ENCODE results near the gene PARM1.

The PARM1 gene

DNA sequence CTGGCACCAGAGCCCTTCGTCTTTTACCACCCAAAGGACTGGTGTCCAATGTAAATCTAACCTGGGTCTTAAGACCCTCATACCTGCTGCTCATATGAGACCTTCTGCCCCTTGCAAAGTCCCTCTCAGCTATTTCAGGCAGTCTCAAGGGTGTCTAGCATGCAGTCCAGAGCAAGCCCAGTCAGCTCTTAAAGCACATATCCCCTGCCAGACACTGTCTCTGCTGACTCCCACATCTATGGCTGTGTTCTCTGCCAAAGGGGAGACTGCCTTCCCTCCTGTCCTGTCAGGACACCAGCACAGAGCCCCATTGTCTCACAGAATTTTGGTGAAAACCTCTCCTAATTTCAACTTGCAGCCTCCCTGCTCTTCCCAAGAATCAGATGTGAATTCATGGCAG, 118.5 kb downstream of the PARM1 start:
- DNase-seq (ENCODE audit: low read depth): no peak
- in situ Hi-C loops (cut with HindIII; ENCODE audit: low sequenced_read_pairs): no loop called here

DNA sequence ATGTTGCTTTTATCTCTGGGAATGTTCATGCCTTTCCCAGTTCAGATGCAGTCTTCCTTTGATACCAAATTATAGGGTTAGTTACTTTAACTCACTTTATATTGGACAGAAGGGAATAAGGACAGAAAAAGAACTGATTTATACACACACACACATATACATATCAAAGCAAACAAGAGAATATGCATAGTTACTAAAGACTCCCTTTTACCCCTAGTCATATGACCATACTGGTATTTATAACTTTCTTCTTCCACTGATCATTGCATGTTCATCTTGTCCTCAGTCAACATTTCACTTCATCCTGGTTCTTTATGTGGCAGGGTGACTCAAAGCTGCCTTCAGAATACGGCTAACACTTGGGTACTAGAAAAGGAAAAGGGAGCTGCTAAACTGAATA, 120.4 kb downstream of the PARM1 start:
- DNase-seq (ENCODE audit: low read depth): no peak
- in situ Hi-C loops (cut with HindIII; ENCODE audit: low sequenced_read_pairs): no loop called here
- no peak overlapping the region for H3K4me3 ChIP-seq (ENCODE audit: low read depth, low read length)
- TF ChIP-seq, protein P1, sequence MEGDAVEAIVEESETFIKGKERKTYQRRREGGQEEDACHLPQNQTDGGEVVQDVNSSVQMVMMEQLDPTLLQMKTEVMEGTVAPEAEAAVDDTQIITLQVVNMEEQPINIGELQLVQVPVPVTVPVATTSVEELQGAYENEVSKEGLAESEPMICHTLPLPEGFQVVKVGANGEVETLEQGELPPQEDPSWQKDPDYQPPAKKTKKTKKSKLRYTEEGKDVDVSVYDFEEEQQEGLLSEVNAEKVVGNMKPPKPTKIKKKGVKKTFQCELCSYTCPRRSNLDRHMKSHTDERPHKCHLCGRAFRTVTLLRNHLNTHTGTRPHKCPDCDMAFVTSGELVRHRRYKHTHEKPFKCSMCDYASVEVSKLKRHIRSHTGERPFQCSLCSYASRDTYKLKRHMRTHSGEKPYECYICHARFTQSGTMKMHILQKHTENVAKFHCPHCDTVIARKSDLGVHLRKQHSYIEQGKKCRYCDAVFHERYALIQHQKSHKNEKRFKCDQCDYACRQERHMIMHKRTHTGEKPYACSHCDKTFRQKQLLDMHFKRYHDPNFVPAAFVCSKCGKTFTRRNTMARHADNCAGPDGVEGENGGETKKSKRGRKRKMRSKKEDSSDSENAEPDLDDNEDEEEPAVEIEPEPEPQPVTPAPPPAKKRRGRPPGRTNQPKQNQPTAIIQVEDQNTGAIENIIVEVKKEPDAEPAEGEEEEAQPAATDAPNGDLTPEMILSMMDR (IDR thresholded peaks at IDR 0.05; ENCODE audit: low read depth, low read length, missing control alignments): no peak

More for the DNA sequence above, 118.5 kb downstream of the PARM1 start:
- no peak overlapping the region for H3K4me3 ChIP-seq (ENCODE audit: low read depth, low read length)
- TF ChIP-seq, protein P1 (IDR thresholded peaks at IDR 0.05; ENCODE audit: low read depth, low read length, missing control alignments): no peak

DNA sequence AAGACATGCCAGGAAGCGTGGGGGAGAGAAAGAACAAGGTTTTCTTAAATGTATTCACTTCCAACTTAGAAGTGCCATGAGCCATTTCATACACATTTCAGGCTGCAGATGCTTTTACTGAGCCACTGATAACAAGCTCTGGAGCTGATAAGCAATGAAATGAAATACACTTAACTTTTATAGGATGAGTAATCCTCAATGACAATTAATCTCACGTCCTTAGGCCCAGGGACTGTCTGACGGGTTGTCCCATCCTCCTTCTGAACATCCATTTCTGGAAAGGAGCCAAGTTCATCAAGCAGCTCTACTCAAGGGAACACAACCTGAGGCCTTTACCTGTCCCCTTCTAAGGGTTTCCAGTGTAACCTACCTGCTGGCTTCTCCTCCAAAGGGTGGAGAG, 121.2 kb downstream of the PARM1 start:
- TF ChIP-seq, protein P1 (IDR thresholded peaks at IDR 0.05; ENCODE audit: low read depth, low read length, missing control alignments): no peak
- DNase-seq (ENCODE audit: low read depth): no peak
- in situ Hi-C loops (cut with HindIII; ENCODE audit: low sequenced_read_pairs): no loop called here

DNA sequence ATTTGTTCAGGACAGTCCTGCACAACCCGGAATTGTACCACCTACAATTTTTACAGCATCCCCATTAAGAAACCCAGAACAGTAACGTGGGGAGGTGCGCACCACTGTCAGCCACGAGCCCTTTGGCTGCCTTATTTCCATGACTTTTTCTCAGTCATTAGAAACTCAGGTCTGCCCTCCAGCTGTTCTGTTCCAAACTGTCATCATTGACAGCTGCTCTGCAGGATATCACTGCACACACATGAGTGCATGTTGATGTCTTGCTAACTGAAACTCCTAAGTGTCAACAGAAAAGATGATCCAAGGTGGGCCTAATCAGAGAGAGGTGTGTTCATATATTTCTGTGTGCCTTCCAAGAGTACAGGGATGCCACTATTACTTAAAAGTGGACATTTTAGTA, 123.4 kb downstream of the PARM1 start:
- TF ChIP-seq, protein P1 (IDR thresholded peaks at IDR 0.05; ENCODE audit: low read depth, low read length, missing control alignments): no peak
- in situ Hi-C loops (cut with HindIII; ENCODE audit: low sequenced_read_pairs): no loop called here
- DNase-seq (ENCODE audit: low read depth): no peak

More for the DNA sequence above, 121.2 kb downstream of the PARM1 start:
- H3K4me3 ChIP-seq (ENCODE audit: low read depth, low read length): no peak overlapping the region

DNA sequence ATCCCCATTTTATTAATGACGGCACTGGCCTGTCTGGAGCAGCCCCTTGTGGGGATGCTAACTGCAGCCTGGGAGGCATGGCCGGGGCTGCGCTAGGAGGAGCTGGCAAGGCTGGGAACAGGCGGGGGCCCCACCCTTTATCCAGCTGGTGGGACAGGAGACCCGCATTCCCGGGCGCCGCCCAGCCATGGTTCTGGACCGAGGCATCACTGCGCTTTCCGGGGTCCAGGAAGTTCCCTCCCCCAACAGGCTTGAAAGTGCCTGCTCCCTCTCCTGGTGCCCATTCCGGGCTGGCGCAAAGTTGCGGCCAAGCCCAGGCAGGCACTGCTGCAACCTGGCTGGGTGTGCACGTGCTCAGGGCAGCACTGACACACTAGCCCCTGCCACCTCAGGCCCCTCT, 124.5 kb downstream of the PARM1 start:
- in situ Hi-C loops (cut with HindIII; ENCODE audit: low sequenced_read_pairs): no loop called here
- TF ChIP-seq, protein P1 (IDR thresholded peaks at IDR 0.05; ENCODE audit: low read depth, low read length, missing control alignments): no peak
- no peak overlapping the region for H3K4me3 ChIP-seq (ENCODE audit: low read depth, low read length)
- DNase-seq (ENCODE audit: low read depth): no peak

More for the DNA sequence above, 123.4 kb downstream of the PARM1 start:
- no peak overlapping the region for H3K4me3 ChIP-seq (ENCODE audit: low read depth, low read length)

DNA sequence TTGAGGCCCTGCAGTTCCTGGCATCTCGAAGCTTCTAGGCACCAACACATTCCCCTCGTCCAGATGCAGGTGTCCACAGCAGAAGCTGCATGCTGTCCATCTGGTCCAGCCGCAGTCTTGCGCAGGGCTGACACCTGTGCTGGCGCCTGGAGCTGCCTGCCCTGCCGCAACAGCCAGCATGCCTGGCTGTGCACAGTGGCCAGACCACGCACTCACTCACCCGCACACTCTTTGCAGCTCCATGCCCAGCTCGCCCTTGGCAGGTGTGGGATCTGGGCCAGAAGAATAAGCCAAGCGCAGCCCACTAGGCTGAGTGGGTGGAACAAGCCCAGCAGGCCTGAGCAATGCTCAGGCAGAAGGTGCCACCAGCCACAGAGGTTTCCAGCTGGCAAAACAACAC, 125.6 kb downstream of the PARM1 start:
- H3K4me3 ChIP-seq (ENCODE audit: low read depth, low read length): no peak overlapping the region
- in situ Hi-C loops (cut with HindIII; ENCODE audit: low sequenced_read_pairs): no loop called here
- no peak for DNase-seq (ENCODE audit: low read depth)
- TF ChIP-seq, protein P1 (IDR thresholded peaks at IDR 0.05; ENCODE audit: low read depth, low read length, missing control alignments): no peak

DNA sequence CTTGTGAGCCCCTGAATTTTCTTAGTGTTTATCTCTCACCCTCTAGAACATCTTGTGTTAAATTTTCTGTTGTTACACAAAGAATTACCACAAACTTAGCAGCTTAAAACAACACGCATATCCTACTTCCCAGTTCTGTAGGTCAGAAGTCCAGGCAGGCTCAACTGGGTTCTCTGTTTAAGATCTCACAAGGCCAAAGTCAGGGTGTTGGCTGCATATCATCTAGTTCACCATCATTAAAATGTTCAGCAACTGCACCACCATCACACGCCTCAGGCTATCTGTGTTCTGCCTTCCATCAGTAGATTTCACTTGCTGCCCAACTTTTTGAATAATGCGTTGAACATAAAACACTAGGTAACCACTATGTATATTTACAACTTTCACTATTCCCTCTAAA, 130.5 kb downstream of the PARM1 start:
- H3K4me3 ChIP-seq (ENCODE audit: low read depth, low read length): no peak overlapping the region
- DNase-seq (ENCODE audit: low read depth): no peak
- TF ChIP-seq, protein P1 (IDR thresholded peaks at IDR 0.05; ENCODE audit: low read depth, low read length, missing control alignments): no peak
- in situ Hi-C loops (cut with HindIII; ENCODE audit: low sequenced_read_pairs): no loop called here

Measured in astrocyte of the cerebellum (primary cell).